GM23338 (cell line): ENCODE data around the gene ACOT11. TPM values are rescaled to one million over a fixed set of nuclear protein-coding genes. Genes with fewer than 3 reads are reported as not detected.

Experiments used
- ATAC-seq: fragments of 200-7000 bp; cut with Tn5 transposase; 3 replicates; pipeline ENCODE4 v1.9.1; 2020
- DNase-seq: peaks from one replicate; pipeline ENCODE4 v3.0.0-alpha.2; 2015; ENCODE audit warnings: low spot score
- H2AFZ ChIP-seq: fragments of 200-600 bp; sonication (generic); 2 replicates; pipeline ENCODE4 v1.8.0; 2016; ENCODE audit warnings: antibody characterized with exemption, mild to moderate bottlenecking, moderate library complexity
- H3F3A ChIP-seq: fragments of 200-600 bp; sonication (generic); replicated peaks from 2 replicates; pipeline ENCODE4 v1.8.0; 2017; ENCODE audit warnings: antibody characterized with exemption, mixed run types, low read depth
- H3K27ac ChIP-seq: fragments of 200-600 bp; sonication (generic); 2 replicates; pipeline ENCODE4 v1.6.1; 2016; ENCODE audit warnings: low read depth
- H3K27me3 ChIP-seq: fragments of 200-600 bp; sonication (generic); 2 replicates; pipeline ENCODE4 v1.8.0; 2016; ENCODE audit warnings: mild to moderate bottlenecking, mixed run types, moderate library complexity; ENCODE audit not compliant: insufficient read depth
- H3K36me3 ChIP-seq: fragments of 200-600 bp; sonication (generic); 2 replicates; pipeline ENCODE4 v1.8.0; 2016; ENCODE audit warnings: mild to moderate bottlenecking; ENCODE audit not compliant: insufficient read depth
- H3K4me1 ChIP-seq: fragments of 200-600 bp; sonication (generic); 2 replicates; pipeline ENCODE4 v1.8.0; 2016; ENCODE audit warnings: mild to moderate bottlenecking, moderate library complexity; ENCODE audit not compliant: insufficient read depth
- H3K4me2 ChIP-seq: fragments of 200-600 bp; sonication (generic); 2 replicates; pipeline ENCODE4 v1.7.1; 2017; ENCODE audit warnings: mixed run types
- H3K4me3 ChIP-seq: fragments of 200-600 bp; sonication (generic); 2 replicates; pipeline ENCODE4 v1.6.1; 2016; ENCODE audit warnings: mixed run types
- H3K79me2 ChIP-seq: fragments of 200-600 bp; sonication (generic); replicated peaks from 2 replicates; pipeline ENCODE4 v1.8.0; 2017; ENCODE audit warnings: mild to moderate bottlenecking; ENCODE audit not compliant: insufficient read depth
- H3K9me2 ChIP-seq: fragments of 200-600 bp; sonication (generic); 2 replicates; pipeline ENCODE4 v1.8.0; 2017; ENCODE audit not compliant: insufficient read depth
- H4K20me1 ChIP-seq: fragments of 200-600 bp; sonication (generic); replicated peaks from 2 replicates; pipeline ENCODE4 v1.8.0; 2017; ENCODE audit warnings: mild to moderate bottlenecking; ENCODE audit not compliant: insufficient read depth
- H3K27ac Mint-ChIP-seq: 2 replicates; pipeline ENCODE4 v1.8.0; 2020; ENCODE audit warnings: inconsistent platforms, mild to moderate bottlenecking, moderate library complexity, mixed read lengths
- H3K27me3 Mint-ChIP-seq: 3 replicates; pipeline ENCODE4 v1.8.0; 2022; ENCODE audit warnings: low read depth, mild to moderate bottlenecking, moderate library complexity, mixed read lengths, inconsistent platforms; ENCODE audit not compliant: insufficient read depth, poor library complexity
- H3K36me3 Mint-ChIP-seq: 3 replicates; pipeline ENCODE4 v1.8.0; 2021; ENCODE audit warnings: low read depth, mild to moderate bottlenecking, inconsistent platforms, moderate library complexity, mixed read lengths
- H3K4me1 Mint-ChIP-seq: 3 replicates; pipeline ENCODE4 v1.8.0; 2020; ENCODE audit warnings: mild to moderate bottlenecking, inconsistent platforms, mixed read lengths
- H3K4me3 Mint-ChIP-seq: 3 replicates; pipeline ENCODE4 v1.8.0; 2021; ENCODE audit warnings: moderate library complexity, mild to moderate bottlenecking, inconsistent platforms, mixed read lengths
- H3K9me3 Mint-ChIP-seq: 3 replicates; pipeline ENCODE4 v1.8.0; 2020; ENCODE audit warnings: moderate library complexity, mild to moderate bottlenecking, inconsistent platforms, mixed read lengths
- CREB1 ChIP-seq: fragments of 250-450 bp; sonication (Bioruptor Pico); IDR thresholded peaks from 2 replicates; pipeline ENCODE4 v1.5.0; 2020; ENCODE audit warnings: low read depth, mild to moderate bottlenecking, moderate library complexity
- CTCF ChIP-seq, 2 experiments: fragments of 200-600 bp in 1 of 2; sonication (generic) in 1 of 2; conservative IDR thresholded peaks; 2 replicates each; pipeline versions ENCODE4 v1.5.1 to v1.6.1; 2016 to 2017; ENCODE audit warnings: antibody characterized with exemption in 2 of 2, low read depth in 2 of 2, mild to moderate bottlenecking in 2 of 2, moderate library complexity in 1 of 2
- ETS1 ChIP-seq: IDR thresholded peaks from 2 replicates; pipeline ENCODE4 v1.6.1; 2016; ENCODE audit warnings: antibody characterized with exemption
- EZH2 ChIP-seq: fragments of 200-600 bp; sonication (generic); IDR thresholded peaks from one replicate; pipeline ENCODE4 v1.8.0; 2017; ENCODE audit warnings: antibody characterized with exemption, mild to moderate bottlenecking, low read depth; ENCODE audit not compliant: unreplicated experiment
- EZH2phosphoT487 ChIP-seq: fragments of 200-600 bp; sonication (generic); IDR thresholded peaks from one replicate; pipeline ENCODE4 v1.8.1; 2018; ENCODE audit warnings: antibody characterized with exemption; ENCODE audit not compliant: unreplicated experiment
- JUNB ChIP-seq: IDR thresholded peaks from one replicate; pipeline ENCODE4 v1.6.1; 2016; ENCODE audit warnings: antibody characterized with exemption; ENCODE audit not compliant: unreplicated experiment
- NANOG ChIP-seq: IDR thresholded peaks from 2 replicates; pipeline ENCODE4 v1.6.1; 2016; ENCODE audit warnings: antibody characterized with exemption, borderline replicate concordance
- POLR2AphosphoS5 ChIP-seq: IDR thresholded peaks from 2 replicates; pipeline ENCODE4 v1.6.1; 2016; ENCODE audit warnings: antibody characterized with exemption, low read depth
- REST ChIP-seq: IDR thresholded peaks from one replicate; pipeline ENCODE4 v1.6.1; 2018; ENCODE audit warnings: antibody characterized with exemption; ENCODE audit not compliant: unreplicated experiment
- STAT1 ChIP-seq: IDR thresholded peaks from one replicate; pipeline ENCODE4 v1.6.1; 2016; ENCODE audit warnings: antibody characterized with exemption; ENCODE audit not compliant: unreplicated experiment
- ZNF114 ChIP-seq: fragments of 250-450 bp; sonication (Bioruptor Pico); IDR thresholded peaks from 2 replicates; pipeline ENCODE4 v1.5.0; 2020; ENCODE audit warnings: mild to moderate bottlenecking, moderate library complexity
- ZNF331 ChIP-seq: fragments of 250-450 bp; sonication (Bioruptor Pico); IDR thresholded peaks from 2 replicates; pipeline ENCODE4 v1.5.0; 2020; ENCODE audit warnings: low read depth, mild to moderate bottlenecking, moderate library complexity
- ZNF462 ChIP-seq: fragments of 250-450 bp; sonication (Bioruptor Pico); IDR thresholded peaks from 2 replicates; pipeline ENCODE4 v1.5.0; 2020; ENCODE audit warnings: mild to moderate bottlenecking, moderate library complexity
- polyA plus RNA-seq: library from polyadenylated mRNA; unstranded; fragments of >200 nt; fragmentation: Nextera tagmentation; extraction: Ambion mirVana; gene quantifications from 2 replicates; pipeline ENCODE4 v1.2.1, GENCODE V29; 2016
- total RNA-seq: library from RNA; depleted of rRNA; stranded (reverse); fragments of >200 nt; shearing (Covaris generic); gene quantifications from 2 replicates; pipeline ENCODE4 v1.2.3, GENCODE V29; 2014

The ACOT11 gene
- total and polyA plus RNA-seq, 2 experiments from 2014 or later: 1.6 to 2.7 TPM

GRCh38 chr1:54606096-54606989 is 58.3 kb downstream of the ACOT11 start:
- no peaks in the 10 kb centered on the region for H3K9me2 ChIP-seq
- peaks cover 25% of the 10 kb centered on the region for H3K4me1 Mint-ChIP-seq
- no peaks in the 10 kb centered on the region for H3K79me2 ChIP-seq
- H3K4me1 ChIP-seq: peaks cover 4% of the 10 kb centered on the region; the same call in 1 of the 2 replicates
- H3F3A ChIP-seq: no peaks in the 10 kb centered on the region
- TF ChIP-seq JUNB (no peak), STAT1 (no peak), CTCF (conservative IDR thresholded peaks at IDR 0.05; ENCODE audit: low read depth in 2 of 2) (no peak), ZNF114 (CRISPR knock-in tag) (no peak), ZNF462 (CRISPR knock-in tag) (no peak), NANOG (no peak), ZNF331 (no peak), CREB1 (CRISPR knock-in tag) (no peak), REST (no peak), EZH2phosphoT487 (no peak), EZH2 (no peak), POLR2AphosphoS5 (no peak), ETS1 (no peak)
- H3K36me3 ChIP-seq: no peaks in the 10 kb centered on the region
- H3K27me3 ChIP-seq: no peaks in the 10 kb centered on the region
- H3K9me3 Mint-ChIP-seq: no peaks in the 10 kb centered on the region
- H4K20me1 ChIP-seq: no peaks in the 10 kb centered on the region
- H3K4me3 Mint-ChIP-seq: no peak overlapping the region
- no peak for DNase-seq
- peaks cover 12% of the 10 kb centered on the region for H3K27me3 Mint-ChIP-seq
- no peak overlapping the region for H3K4me2 ChIP-seq
- H2AFZ ChIP-seq: no peak overlapping the region
- no peaks in the 10 kb centered on the region for H3K36me3 Mint-ChIP-seq
- no peak overlapping the region; the same call in 1 of the 2 replicates for H3K27ac Mint-ChIP-seq
- no peak overlapping the region for H3K4me3 ChIP-seq
- no peak overlapping the region for H3K27ac ChIP-seq
- no peak for ATAC-seq
